Hippocampal formation (tissue), 2 donors: ENCODE results near the gene PEF1.

Experiments
- DNase-seq, 2 donors: peaks; one replicate each; lab custom pipeline; 2025; lab: John Stamatoyannopoulos, UW

The PEF1 gene

GRCh38 chr1:31628931-31629556 lies 15.6 kb downstream of the PEF1 start:
- DNase-seq = no peak

- peak in 1 of 2 donors; percentile 43 for DNase-seq
These were observed 16.6 kb downstream of the PEF1 start for GRCh38 chr1:31627930-31628559.

- no peak for DNase-seq
These were observed 17.3 kb downstream of the PEF1 start for GRCh38 chr1:31627301-31627929.

- no peak for DNase-seq
These were observed 18.2 kb downstream of the PEF1 start for GRCh38 chr1:31626223-31627207.

- no peak for DNase-seq
These were observed 19.0 kb downstream of the PEF1 start for GRCh38 chr1:31625561-31626222.

- no peak for DNase-seq
These were observed 19.8 kb downstream of the PEF1 start for GRCh38 chr1:31624731-31625514.

- DNase-seq = no peak
These were observed 20.4 kb downstream of the PEF1 start for GRCh38 chr1:31624309-31624708.

- DNase-seq = no peak
These were observed 21.3 kb downstream of the PEF1 start for GRCh38 chr1:31623365-31623764.

- peak in 1 of 2 donors; percentile 19 for DNase-seq
These were observed 22.6 kb downstream of the PEF1 start for GRCh38 chr1:31621847-31622730.

- DNase-seq = no peak
These were observed 23.2 kb downstream of the PEF1 start for GRCh38 chr1:31621498-31621820.

GRCh38 chr1:31620631-31621497 lies 23.8 kb downstream of the PEF1 start:
- DNase-seq = no peak

- DNase-seq = no peak
These were observed 25.5 kb downstream of the PEF1 start for GRCh38 chr1:31618916-31619846.

- no peak for DNase-seq
These were observed 26.5 kb downstream of the PEF1 start for GRCh38 chr1:31617916-31618746.

GRCh38 chr1:31617218-31617915 lies 27.3 kb downstream of the PEF1 start, which contains the start of gene HCRTR1:
HCRTR1 (plus strand) TSS chr1:31617689; CDS start chr1:31619193, 1,504 bp downstream.
- DNase-seq = no peak

GRCh38 chr1:31615939-31616338 lies 28.7 kb downstream of the PEF1 start:
- DNase-seq = no peak

- DNase-seq = no peak
These were observed 29.3 kb downstream of the PEF1 start for GRCh38 chr1:31615414-31615813.
